Fibroblast of pulmonary artery (primary cell): ENCODE results near the gene SERP2.

Source experiments
- DNase-seq: peaks from one replicate; pipeline ENCODE4 v3.0.0-alpha.2; 2010; ENCODE audit warnings: low read depth
- H3K4me3 ChIP-seq: replicated peaks from 2 replicates; pipeline ENCODE4 v1.5.1; 2011; ENCODE audit warnings: low read depth, mild to moderate bottlenecking, control low read depth, low read length, moderate library complexity
- CTCF ChIP-seq: IDR thresholded peaks from 2 replicates; pipeline ENCODE4 v1.5.1; 2011; ENCODE audit warnings: mild to moderate bottlenecking, control low read depth, low read length, inconsistent platforms; ENCODE audit errors: missing control alignments

SERP2 gene

GRCh38 chr13:44334751-44335150 is 38.9 kb upstream of the SERP2 start:
- TF ChIP-seq CTCF: no peak
- DNase-seq: no peak
- H3K4me3 ChIP-seq: no peak overlapping the region

- no peak for DNase-seq
- H3K4me3 ChIP-seq: no peak overlapping the region
- no peak for TF ChIP-seq CTCF
Measured at GRCh38 chr13:44336934-44337333, 36.7 kb upstream of the SERP2 start.

GRCh38 chr13:44337581-44337980 is 36.0 kb upstream of the SERP2 start:
- DNase-seq: no peak
- no peak overlapping the region for H3K4me3 ChIP-seq
- no peak for TF ChIP-seq CTCF

- H3K4me3 ChIP-seq: no peak overlapping the region
- TF ChIP-seq CTCF: no peak
- no peak for DNase-seq
Measured at GRCh38 chr13:44340508-44340907, 33.1 kb upstream of the SERP2 start.

GRCh38 chr13:44342741-44343140 is 30.9 kb upstream of the SERP2 start:
- no peak overlapping the region for H3K4me3 ChIP-seq
- no peak for TF ChIP-seq CTCF
- no peak for DNase-seq

- TF ChIP-seq CTCF: no peak
- DNase-seq: no peak
- no peak overlapping the region for H3K4me3 ChIP-seq
Measured at GRCh38 chr13:44346534-44346933, 27.1 kb upstream of the SERP2 start.

- H3K4me3 ChIP-seq: no peak overlapping the region
- no peak for DNase-seq
- TF ChIP-seq CTCF: no peak
Measured at GRCh38 chr13:44347301-44347700, 26.3 kb upstream of the SERP2 start.
